Activated naive CD8-positive, alpha-beta T cell treated with anti-CD3 and anti-CD28 coated beads for 36 hours (primary cell): ENCODE data around the gene ITPRIP. TPM values are rescaled to one million over a fixed set of nuclear protein-coding genes. Genes with fewer than 3 reads are reported as not detected.
A peak's percentile ranks its signal among the peaks of the same experiment; 100 is the strongest.

ENCODE experiments used
- DNase-seq: peaks from one replicate; pipeline ENCODE4 v3.0.0; 2021
- H3K27ac Mint-ChIP-seq: one replicate; pipeline ENCODE4 v1.8.0; 2022; ENCODE audit warnings: mild to moderate bottlenecking, moderate library complexity, mixed read lengths
- H3K27me3 Mint-ChIP-seq: one replicate; pipeline ENCODE4 v1.8.0; 2022; ENCODE audit warnings: mild to moderate bottlenecking, mixed read lengths
- H3K36me3 Mint-ChIP-seq: one replicate; pipeline ENCODE4 v1.8.0; 2021; ENCODE audit warnings: mild to moderate bottlenecking, mixed read lengths
- H3K4me1 Mint-ChIP-seq: one replicate; pipeline ENCODE4 v1.8.0; 2021; ENCODE audit warnings: mixed read lengths
- H3K4me3 Mint-ChIP-seq: one replicate; pipeline ENCODE4 v1.8.0; 2022; ENCODE audit warnings: mild to moderate bottlenecking, moderate library complexity, mixed read lengths
- H3K9me3 Mint-ChIP-seq: one replicate; pipeline ENCODE4 v1.8.0; 2022; ENCODE audit warnings: mixed read lengths
- total RNA-seq, 2 experiments: library from RNA; stranded (reverse); gene quantifications; one replicate each; pipeline ENCODE4 v1.2.3, GENCODE V29; 2021

ITPRIP gene, protein sequence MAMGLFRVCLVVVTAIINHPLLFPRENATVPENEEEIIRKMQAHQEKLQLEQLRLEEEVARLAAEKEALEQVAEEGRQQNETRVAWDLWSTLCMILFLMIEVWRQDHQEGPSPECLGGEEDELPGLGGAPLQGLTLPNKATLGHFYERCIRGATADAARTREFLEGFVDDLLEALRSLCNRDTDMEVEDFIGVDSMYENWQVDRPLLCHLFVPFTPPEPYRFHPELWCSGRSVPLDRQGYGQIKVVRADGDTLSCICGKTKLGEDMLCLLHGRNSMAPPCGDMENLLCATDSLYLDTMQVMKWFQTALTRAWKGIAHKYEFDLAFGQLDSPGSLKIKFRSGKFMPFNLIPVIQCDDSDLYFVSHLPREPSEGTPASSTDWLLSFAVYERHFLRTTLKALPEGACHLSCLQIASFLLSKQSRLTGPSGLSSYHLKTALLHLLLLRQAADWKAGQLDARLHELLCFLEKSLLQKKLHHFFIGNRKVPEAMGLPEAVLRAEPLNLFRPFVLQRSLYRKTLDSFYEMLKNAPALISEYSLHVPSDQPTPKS
- 10 to 100 TPM; 18.8 to 19.4 TPM for total RNA-seq

DNA sequence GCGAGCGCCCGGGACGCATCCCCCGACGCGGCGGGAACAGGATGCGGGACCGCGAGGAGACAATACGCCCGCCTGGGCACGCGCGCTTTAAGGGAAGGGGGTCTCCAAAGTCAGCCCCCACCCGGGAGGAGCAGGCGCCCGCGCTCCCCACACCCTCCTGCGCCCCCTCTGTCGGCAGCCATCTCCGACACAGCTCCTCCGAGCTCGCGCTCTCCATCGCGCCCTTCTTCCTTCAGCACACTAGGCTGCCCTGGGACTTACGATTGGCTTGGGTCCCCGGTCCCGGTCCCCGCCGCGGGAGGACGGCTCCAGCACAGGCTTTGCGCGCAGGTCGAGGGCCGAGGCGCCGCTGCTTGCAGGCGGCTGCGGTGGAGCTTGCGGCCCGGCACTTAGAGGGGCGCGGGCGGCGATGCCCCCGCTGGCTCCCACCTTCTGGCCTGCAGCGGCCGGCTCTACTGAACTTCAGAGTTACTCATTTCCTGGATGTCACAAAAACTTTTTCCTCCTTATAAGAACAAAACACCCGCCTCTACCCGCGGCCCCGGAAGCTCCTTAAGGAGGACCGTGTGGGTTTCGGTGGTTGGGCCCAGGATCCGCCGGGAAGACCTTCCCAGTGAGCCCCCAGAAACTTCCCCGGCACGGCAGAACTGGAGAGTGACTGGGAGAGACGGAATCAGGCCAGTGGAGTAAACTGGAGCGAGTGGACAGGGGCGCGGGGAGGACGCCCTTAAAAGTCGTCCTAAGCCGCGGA, at the start of gene ITPRIP:
ITPRIP (minus strand) TSS at position 481 of the 751 bp plus-strand sequence. CDS start 22,414 bp downstream, outside the sequence.
- peak; percentile 73 for DNase-seq
- H3K4me1 Mint-ChIP-seq = peaks cover 45% of the 10 kb centered on the region
- H3K9me3 Mint-ChIP-seq = no peaks in the 10 kb centered on the region
- peak within 1 kb of the TSS; percentile 96 for H3K4me3 Mint-ChIP-seq
- no peaks in the 10 kb centered on the region for H3K27me3 Mint-ChIP-seq
- peak within 1 kb of the TSS; percentile 99 for H3K27ac Mint-ChIP-seq
- peaks cover 13% of the 10 kb centered on the region for H3K36me3 Mint-ChIP-seq

DNA sequence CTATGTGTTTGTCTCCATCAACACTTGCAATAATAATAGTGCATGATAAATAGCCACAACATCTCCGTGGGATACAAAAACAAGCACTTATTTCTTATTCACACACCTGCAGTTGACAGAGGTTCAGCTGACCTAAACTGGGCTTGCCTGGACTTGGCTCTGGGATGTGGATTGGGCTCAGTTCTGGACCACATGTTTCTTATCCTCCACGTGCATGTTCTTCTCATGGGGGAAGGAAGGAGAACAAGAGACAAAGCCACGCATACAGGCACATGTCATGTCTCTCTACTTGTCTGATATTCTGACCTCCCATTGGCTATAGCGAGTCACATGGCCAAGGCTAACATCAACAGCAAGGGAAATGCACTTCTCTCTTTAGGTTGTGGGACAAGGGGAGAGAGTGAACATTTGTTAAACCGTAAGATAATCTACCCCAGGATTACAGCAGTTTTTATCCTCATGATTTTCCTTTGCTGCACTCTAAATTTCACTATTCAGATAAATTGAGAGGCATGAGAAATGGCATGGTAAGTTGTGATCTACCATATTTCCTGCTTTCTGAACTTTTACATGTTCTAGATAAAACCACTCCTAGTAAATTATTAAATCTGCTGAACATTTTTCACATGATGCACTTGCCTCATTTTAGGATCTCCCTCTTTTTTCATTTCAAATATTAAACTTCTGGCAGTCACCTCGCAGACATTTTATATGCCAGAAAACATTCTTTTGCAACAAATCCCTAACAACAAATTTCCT, 49.0 kb upstream of the ITPRIP start:
- no peak overlapping the region for H3K27ac Mint-ChIP-seq
- H3K9me3 Mint-ChIP-seq = no peaks in the 10 kb centered on the region
- peaks cover 11% of the 10 kb centered on the region for H3K27me3 Mint-ChIP-seq
- peaks cover 16% of the 10 kb centered on the region for H3K4me1 Mint-ChIP-seq
- H3K36me3 Mint-ChIP-seq = no peaks in the 10 kb centered on the region
- no peak overlapping the region for H3K4me3 Mint-ChIP-seq
- no peak for DNase-seq

DNA sequence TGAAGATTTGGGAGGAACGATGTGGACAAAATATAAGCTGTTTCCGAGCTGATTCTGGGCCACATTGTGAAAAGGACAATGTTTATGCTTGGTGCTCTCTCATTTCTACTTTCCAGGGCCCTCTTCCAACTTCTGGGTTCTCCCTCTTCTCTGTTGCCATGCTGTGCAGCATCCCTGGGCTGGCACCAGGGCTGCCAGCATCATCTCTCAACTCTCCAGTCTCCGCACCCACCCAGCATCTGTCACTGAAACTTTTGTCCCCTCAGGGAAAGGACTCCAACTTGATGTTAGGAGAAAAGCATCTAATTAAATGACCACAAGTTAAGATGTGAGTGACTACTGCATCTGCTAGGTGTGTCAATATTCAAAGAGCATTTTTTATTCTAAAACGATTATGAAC, 42.1 kb upstream of the ITPRIP start:
- Mint-ChIP-seq H3K27ac (no peak overlapping the region), H3K36me3 (no peaks in the 10 kb centered on the region), H3K27me3 (peaks cover 13% of the 10 kb centered on the region), H3K4me3 (no peak overlapping the region), H3K4me1 (no peaks in the 10 kb centered on the region), H3K9me3 (no peaks in the 10 kb centered on the region)
- DNase-seq = no peak

DNA sequence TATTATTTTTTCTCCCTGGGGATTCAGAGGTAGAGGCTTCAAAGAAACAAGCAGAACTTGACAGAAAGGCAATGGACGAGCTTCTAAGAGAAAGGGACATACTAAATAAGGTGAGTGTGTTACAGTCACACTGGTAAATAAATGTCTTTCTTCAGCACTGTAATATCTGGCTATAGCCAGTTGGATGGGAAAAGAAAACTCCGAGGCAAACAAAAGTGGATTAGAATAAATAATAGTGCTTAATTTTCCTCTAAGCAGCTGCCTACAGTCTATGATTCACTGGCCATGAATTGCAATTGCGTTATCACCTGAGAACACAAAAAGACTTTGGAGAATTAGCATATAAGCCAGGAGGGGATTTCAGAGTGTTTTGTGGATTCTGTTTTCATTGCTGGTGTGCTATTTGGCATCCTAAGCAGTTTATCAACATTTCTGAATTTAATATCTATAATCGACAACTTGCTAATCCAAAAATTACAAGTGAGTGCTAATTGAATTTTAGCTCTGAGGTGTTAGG, 38.6 kb upstream of the ITPRIP start:
- Mint-ChIP-seq H3K36me3 (no peaks in the 10 kb centered on the region), H3K27ac (no peak overlapping the region), H3K4me1 (no peaks in the 10 kb centered on the region), H3K27me3 (peaks cover 23% of the 10 kb centered on the region), H3K9me3 (no peaks in the 10 kb centered on the region), H3K4me3 (no peak overlapping the region)
- no peak for DNase-seq

DNA sequence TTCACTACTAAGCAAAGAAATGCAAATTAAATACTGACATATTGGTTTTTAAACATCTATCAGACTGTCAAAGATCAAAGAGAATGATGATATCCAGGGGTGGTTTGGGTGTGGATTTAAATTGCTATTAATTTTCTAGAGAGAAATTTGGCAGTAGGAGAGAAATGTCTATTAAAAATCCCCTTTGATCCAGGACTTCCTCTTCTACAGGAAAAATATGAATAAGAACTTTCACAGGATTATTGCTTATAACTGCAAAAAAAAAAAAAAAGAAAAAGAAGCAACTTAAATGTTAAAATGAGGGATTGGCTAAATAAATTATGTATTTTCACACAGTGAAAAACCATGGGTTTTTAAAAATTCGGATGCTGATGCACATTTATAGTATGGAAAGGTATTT, 36.3 kb upstream of the ITPRIP start:
- Mint-ChIP-seq H3K27me3 (peaks cover 28% of the 10 kb centered on the region), H3K27ac (no peak overlapping the region), H3K9me3 (peaks cover 1% of the 10 kb centered on the region), H3K4me3 (no peak overlapping the region), H3K4me1 (no peaks in the 10 kb centered on the region), H3K36me3 (peaks cover 2% of the 10 kb centered on the region)
- DNase-seq = no peak

DNA sequence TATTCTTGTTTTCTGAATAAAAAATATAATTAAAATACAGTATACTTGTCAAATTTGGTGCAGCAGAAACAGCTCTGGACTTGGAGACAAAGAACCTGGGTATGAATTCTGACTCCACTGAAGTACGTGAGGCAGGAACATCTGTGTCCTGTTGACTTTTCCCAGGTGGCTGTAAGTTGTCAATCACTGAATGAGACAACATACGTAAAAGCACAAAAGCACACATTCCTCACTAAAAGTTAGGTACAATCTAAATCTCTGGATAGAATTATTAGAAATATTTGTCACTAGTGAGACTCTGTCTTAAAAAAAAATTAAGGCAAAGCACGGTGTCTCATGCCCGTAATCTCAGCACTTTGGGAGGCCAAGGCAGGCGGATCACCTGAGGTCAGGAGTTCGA, 33.5 kb upstream of the ITPRIP start:
- no peaks in the 10 kb centered on the region for H3K4me1 Mint-ChIP-seq
- H3K27me3 Mint-ChIP-seq = peaks cover 33% of the 10 kb centered on the region
- no peak overlapping the region for H3K27ac Mint-ChIP-seq
- peaks cover 2% of the 10 kb centered on the region for H3K36me3 Mint-ChIP-seq
- DNase-seq = no peak
- no peak overlapping the region for H3K4me3 Mint-ChIP-seq
- peaks cover 1% of the 10 kb centered on the region for H3K9me3 Mint-ChIP-seq

DNA sequence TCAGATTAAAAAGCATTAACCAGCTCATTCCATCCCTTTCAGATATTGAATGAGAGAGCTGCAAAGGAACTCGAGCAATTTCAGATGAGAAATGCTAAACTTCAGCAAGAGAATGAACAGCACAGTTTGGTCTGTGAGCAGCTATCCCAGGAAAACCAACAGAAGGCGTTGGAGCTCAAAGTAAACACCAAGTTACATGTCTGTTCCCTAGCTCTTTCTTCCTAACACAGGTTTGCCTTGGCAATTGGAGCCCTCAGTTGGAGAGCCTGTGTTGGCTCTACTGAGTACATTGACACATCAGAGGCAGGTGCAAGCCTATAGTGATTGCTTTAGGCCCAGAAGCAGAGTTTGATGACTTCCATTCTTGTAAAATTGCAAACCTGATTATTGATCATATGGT, 30.1 kb upstream of the ITPRIP start:
- peaks cover 26% of the 10 kb centered on the region for H3K27me3 Mint-ChIP-seq
- H3K4me3 Mint-ChIP-seq = no peak overlapping the region
- no peak for DNase-seq
- H3K9me3 Mint-ChIP-seq = peaks cover 1% of the 10 kb centered on the region
- H3K4me1 Mint-ChIP-seq = no peaks in the 10 kb centered on the region
- peaks cover 2% of the 10 kb centered on the region for H3K36me3 Mint-ChIP-seq
- H3K27ac Mint-ChIP-seq = no peak overlapping the region

DNA sequence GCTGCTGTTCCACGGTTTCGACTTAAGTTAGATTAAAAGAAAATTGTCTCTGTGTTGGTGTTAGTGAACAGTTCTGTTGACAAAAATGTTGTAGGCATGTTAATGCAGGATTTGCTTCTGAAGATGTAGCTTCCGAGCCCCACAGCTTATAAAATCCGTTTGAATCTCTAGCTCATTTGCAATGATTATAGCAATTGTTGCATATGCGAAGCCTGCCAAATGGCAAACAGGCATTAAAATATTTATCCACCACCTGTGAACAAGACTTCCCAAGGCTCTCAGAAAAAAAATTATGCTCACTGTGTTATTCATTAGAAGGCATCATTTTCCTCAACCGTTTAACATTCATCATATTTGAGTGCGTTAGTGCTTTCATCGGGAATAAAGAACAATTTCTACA, 29.6 kb upstream of the ITPRIP start:
- Mint-ChIP-seq H3K9me3 (peaks cover 1% of the 10 kb centered on the region), H3K4me3 (no peak overlapping the region), H3K4me1 (no peaks in the 10 kb centered on the region), H3K27me3 (peaks cover 23% of the 10 kb centered on the region), H3K27ac (no peak overlapping the region), H3K36me3 (peaks cover 2% of the 10 kb centered on the region)
- no peak for DNase-seq

DNA sequence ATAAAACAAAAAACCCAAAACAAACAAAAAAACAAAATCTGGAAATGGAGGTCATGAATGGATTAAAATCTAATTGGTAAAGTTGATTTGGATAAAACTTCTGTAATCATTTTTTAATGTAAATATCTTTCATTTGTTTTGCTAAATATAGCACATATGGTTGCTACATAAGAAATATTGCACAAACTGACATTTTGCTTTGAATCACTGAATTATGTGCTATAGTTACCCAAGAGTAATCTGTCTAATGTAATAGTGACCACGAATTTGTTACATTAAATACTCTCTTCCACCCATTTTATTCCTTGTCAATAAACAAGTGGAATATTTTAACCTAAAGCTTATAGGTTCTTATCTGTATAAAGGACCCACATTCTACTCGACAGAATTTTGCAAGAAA, 21.5 kb upstream of the ITPRIP start:
- Mint-ChIP-seq H3K9me3 (peaks cover 4% of the 10 kb centered on the region), H3K27ac (no peak overlapping the region), H3K27me3 (peaks cover 8% of the 10 kb centered on the region), H3K36me3 (no peaks in the 10 kb centered on the region), H3K4me1 (peaks cover 5% of the 10 kb centered on the region), H3K4me3 (no peak overlapping the region)
- DNase-seq = no peak

DNA sequence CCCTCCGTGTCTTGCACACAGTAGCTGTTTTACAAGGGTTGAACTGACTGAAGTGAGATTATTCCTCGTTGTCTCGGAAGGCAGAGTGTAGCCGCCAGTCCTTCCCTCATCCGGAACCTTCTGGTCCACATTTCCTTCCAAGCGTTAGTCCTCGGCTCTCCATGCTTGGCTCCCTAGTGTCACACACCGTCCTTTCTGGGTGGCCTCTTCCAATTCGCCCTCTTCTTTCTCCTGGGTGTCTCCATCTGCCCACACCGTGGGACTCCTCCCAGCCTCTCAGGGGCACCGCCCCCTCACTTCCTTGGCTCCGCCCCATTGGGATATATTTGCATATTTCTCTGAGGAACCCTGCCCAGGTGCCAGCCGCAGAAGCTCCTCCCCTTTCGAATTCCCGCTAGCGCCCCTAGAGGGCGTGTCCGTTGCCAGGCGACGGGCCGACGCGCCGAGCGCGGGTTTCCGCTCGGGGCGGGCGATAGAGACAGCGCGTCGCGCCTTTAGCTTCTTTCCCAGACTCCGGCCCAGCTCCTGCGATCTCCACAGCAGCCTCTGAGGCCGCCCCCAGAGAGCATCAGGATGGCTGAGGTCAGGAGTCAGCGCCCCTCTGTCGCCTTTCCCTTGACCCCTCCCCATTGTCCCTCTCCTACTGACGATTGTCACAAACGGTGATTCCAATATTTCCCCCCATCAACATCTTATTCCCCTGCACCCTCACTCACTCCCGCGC, 15.2 kb upstream of the ITPRIP start, which contains the start of gene CFAP58:
CFAP58 (plus strand) TSS at position 509 of the 724 bp plus-strand sequence; CDS start at position 574, 65 bp downstream.
- DNase-seq = peak; percentile 87
- H3K36me3 Mint-ChIP-seq = no peaks in the 10 kb centered on the region
- H3K9me3 Mint-ChIP-seq = no peaks in the 10 kb centered on the region
- peak within 1 kb of the TSS; percentile 2 for H3K4me3 Mint-ChIP-seq
- H3K27me3 Mint-ChIP-seq = no peaks in the 10 kb centered on the region
- peaks cover 22% of the 10 kb centered on the region for H3K4me1 Mint-ChIP-seq
- peak within 1 kb of the TSS; percentile 34 for H3K27ac Mint-ChIP-seq

DNA sequence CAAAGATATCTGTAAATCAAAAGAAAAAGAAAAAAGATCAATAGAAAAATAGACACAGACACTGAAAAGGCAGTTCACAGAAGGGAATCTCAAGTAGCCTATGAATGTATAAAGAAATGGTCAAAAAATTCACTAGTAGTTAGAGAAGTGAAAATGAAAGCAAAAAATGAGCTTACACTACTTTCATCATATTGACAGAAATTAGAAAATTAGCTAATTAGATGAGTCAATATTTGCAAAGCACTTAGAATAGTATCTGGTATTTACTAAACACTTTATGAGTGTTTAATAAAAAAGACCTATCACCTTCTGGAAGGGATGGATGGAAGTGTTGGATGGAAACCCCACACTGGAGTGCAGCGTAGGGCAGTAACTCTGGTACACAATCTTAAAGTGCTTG, 13.7 kb upstream of the ITPRIP start:
- H3K27me3 Mint-ChIP-seq = no peaks in the 10 kb centered on the region
- H3K4me1 Mint-ChIP-seq = peaks cover 22% of the 10 kb centered on the region
- H3K9me3 Mint-ChIP-seq = no peaks in the 10 kb centered on the region
- no peaks in the 10 kb centered on the region for H3K36me3 Mint-ChIP-seq
- no peak overlapping the region for H3K27ac Mint-ChIP-seq
- DNase-seq = no peak
- H3K4me3 Mint-ChIP-seq = no peak overlapping the region

DNA sequence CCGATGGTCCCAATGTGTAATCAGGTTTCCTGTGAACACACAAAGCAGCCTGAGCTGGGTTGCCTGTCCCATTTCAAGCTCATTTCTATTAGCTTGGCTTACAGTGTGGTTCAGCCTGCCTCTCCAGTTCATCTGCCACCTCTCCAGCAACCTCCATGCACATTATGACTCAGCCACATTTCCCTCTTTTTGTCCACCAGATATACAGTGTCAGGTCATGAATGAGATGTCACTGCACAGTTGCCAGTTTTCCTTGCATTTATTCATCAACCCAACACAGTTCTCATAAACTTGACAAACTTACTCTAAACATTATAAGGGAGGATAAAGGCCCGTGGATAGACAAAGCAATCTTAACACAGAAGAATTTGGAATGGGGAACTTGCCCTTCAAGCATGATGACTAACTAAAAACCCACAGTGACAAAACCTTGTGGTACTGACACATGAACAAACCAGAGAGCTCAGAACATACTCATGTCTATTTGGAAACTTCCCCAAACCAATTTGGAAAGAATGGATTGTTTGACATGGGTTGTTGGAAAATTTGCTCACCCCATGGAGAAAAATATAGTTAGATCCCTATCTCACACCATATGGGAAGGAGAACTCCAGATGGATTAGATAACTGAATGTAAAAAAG, 12.9 kb upstream of the ITPRIP start:
- peaks cover 22% of the 10 kb centered on the region for H3K4me1 Mint-ChIP-seq
- DNase-seq = no peak
- H3K27me3 Mint-ChIP-seq = no peaks in the 10 kb centered on the region
- peak overlapping the region; percentile 37 for H3K4me3 Mint-ChIP-seq
- H3K27ac Mint-ChIP-seq = peak overlapping the region; percentile 67
- H3K36me3 Mint-ChIP-seq = no peaks in the 10 kb centered on the region
- H3K9me3 Mint-ChIP-seq = no peaks in the 10 kb centered on the region

DNA sequence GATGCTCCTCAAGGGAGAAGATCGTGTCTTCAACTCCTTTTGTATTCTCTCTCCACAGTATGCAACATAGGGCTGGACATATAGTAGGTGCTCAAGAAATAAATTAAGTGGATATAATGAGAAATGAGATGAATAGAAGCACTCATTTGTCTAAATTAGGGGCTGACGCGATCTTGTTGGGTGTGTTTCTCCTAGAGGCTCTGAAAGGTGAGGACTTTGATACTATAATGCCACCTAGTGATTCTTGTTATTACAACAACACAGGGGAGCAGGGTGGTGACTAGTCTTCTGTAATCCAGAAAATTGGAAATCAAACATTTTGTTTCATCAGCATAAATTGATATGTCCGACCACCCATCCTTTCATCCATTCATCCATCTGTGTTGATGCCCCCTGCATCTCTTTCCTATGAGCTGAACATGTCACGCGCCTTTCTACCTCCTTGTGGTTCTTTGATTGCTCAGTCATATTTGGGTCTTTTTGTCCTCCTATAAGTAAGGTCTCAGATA, 11.9 kb upstream of the ITPRIP start:
- H3K27me3 Mint-ChIP-seq = no peaks in the 10 kb centered on the region
- peaks cover 25% of the 10 kb centered on the region for H3K4me1 Mint-ChIP-seq
- no peak overlapping the region for H3K27ac Mint-ChIP-seq
- peaks cover 1% of the 10 kb centered on the region for H3K9me3 Mint-ChIP-seq
- H3K4me3 Mint-ChIP-seq = no peak overlapping the region
- H3K36me3 Mint-ChIP-seq = no peaks in the 10 kb centered on the region
- no peak for DNase-seq
